PFSK-1 (cell line): ENCODE data around the gene MAML2.

Experiments
- FOXP2 ChIP-seq: optimal IDR thresholded peaks from 2 replicates; pipeline ENCODE3; 2011; ENCODE audit warnings: borderline replicate concordance, control low read depth, inconsistent platforms; ENCODE audit not compliant: insufficient read depth; ENCODE audit errors: extremely low read length, extremely low read depth
- POLR2AphosphoS5 ChIP-seq: IDR thresholded peaks from 2 replicates; pipeline ENCODE4 v1.6.1; 2012; ENCODE audit warnings: low read depth, mild to moderate bottlenecking, control low read depth, low read length, moderate library complexity
- REST ChIP-seq, 2 experiments: IDR thresholded peaks; 2 replicates each; pipeline versions ENCODE4 v1.6.1 to v1.8.0; 2011 to 2012; ENCODE audit warnings: low read depth in 2 of 2, low read length in 2 of 2, control low read depth in 1 of 2, inconsistent platforms in 1 of 2, mild to moderate bottlenecking in 1 of 2, moderate library complexity in 1 of 2; ENCODE audit not compliant: insufficient read depth in 1 of 2
- SIN3A ChIP-seq: IDR thresholded peaks from 2 replicates; pipeline ENCODE4 v1.6.1; 2012; ENCODE audit warnings: mild to moderate bottlenecking, low read length, moderate library complexity, borderline replicate concordance; ENCODE audit not compliant: insufficient read depth
- TAF1 ChIP-seq: IDR thresholded peaks from 2 replicates; pipeline ENCODE4 v1.6.1; 2012; ENCODE audit warnings: low read length, control low read depth, borderline replicate concordance; ENCODE audit not compliant: insufficient read depth

MAML2 gene

GRCh38 chr11:96010683-96011082, 332.3 kb downstream of the MAML2 start:
- no peak for TF ChIP-seq TAF1
- TF ChIP-seq SIN3A, result no peak
- TF ChIP-seq FOXP2, result no peak
- no peak for TF ChIP-seq POLR2AphosphoS5
- no peak for TF ChIP-seq REST (IDR thresholded peaks at IDR 0.05; ENCODE audit: insufficient read depth in 1 of 2, low read depth in 2 of 2, low read length in 2 of 2)

GRCh38 chr11:96008161-96008720, 334.8 kb downstream of the MAML2 start:
- TF ChIP-seq FOXP2 (no peak), POLR2AphosphoS5 (no peak), TAF1 (no peak), REST (IDR thresholded peaks at IDR 0.05; ENCODE audit: insufficient read depth in 1 of 2, low read depth in 2 of 2, low read length in 2 of 2) (no peak), SIN3A (no peak)

- TF ChIP-seq TAF1 (no peak), REST (IDR thresholded peaks at IDR 0.05; ENCODE audit: insufficient read depth in 1 of 2, low read depth in 2 of 2, low read length in 2 of 2) (no peak), FOXP2 (no peak), POLR2AphosphoS5 (no peak), SIN3A (no peak)
Measured at GRCh38 chr11:96006037-96006436, 337.0 kb downstream of the MAML2 start.

- TF ChIP-seq FOXP2 (no peak), POLR2AphosphoS5 (no peak), TAF1 (no peak), SIN3A (no peak), REST (IDR thresholded peaks at IDR 0.05; ENCODE audit: insufficient read depth in 1 of 2, low read depth in 2 of 2, low read length in 2 of 2) (no peak)
Measured at GRCh38 chr11:96004862-96005261, 338.1 kb downstream of the MAML2 start.

GRCh38 chr11:96002754-96003290, 340.2 kb downstream of the MAML2 start:
- no peak for TF ChIP-seq TAF1
- TF ChIP-seq FOXP2, result no peak
- TF ChIP-seq REST (IDR thresholded peaks at IDR 0.05; ENCODE audit: insufficient read depth in 1 of 2, low read depth in 2 of 2, low read length in 2 of 2), result no peak
- TF ChIP-seq SIN3A, result no peak
- TF ChIP-seq POLR2AphosphoS5, result no peak
